Kidney epithelial cell (primary cell): Measurements from ENCODE around the gene P3H4. TPM values are rescaled to one million over a fixed set of nuclear protein-coding genes. Genes with fewer than 3 reads are reported as not detected.

Experiments used
- DNase-seq: peaks from one replicate; pipeline ENCODE4 v3.0.0-alpha.2; 2010; ENCODE audit warnings: low read depth
- H3K27me3 ChIP-seq: 2 replicates; pipeline ENCODE4 v1.6.0; 2011; ENCODE audit warnings: low read length; ENCODE audit not compliant: control insufficient read depth, insufficient read depth
- H3K36me3 ChIP-seq: 2 replicates; pipeline ENCODE4 v1.5.1; 2011; ENCODE audit warnings: low read length; ENCODE audit not compliant: control insufficient read depth, insufficient read depth
- H3K4me3 ChIP-seq: 2 replicates; pipeline ENCODE4 v1.5.1; 2011; ENCODE audit warnings: low read depth, mild to moderate bottlenecking, control low read depth, low read length
- total RNA-seq: library from RNA; depleted of rRNA; stranded (reverse); fragments of >200 nt; gene quantifications from 2 replicates; pipeline ENCODE4 v1.2.3, GENCODE V29; 2015
- TF ChIP-seq, protein P1 (sequence below): IDR thresholded peaks from 2 replicates; pipeline ENCODE4 v1.5.1; 2011; ENCODE audit warnings: mild to moderate bottlenecking, moderate library complexity, low read length, control low read depth, inconsistent platforms; ENCODE audit not compliant: insufficient read depth, poor library complexity, severe bottlenecking

P3H4 gene
- total RNA-seq, 1 donor from 2014 or later, result 50.5 TPM

DNA sequence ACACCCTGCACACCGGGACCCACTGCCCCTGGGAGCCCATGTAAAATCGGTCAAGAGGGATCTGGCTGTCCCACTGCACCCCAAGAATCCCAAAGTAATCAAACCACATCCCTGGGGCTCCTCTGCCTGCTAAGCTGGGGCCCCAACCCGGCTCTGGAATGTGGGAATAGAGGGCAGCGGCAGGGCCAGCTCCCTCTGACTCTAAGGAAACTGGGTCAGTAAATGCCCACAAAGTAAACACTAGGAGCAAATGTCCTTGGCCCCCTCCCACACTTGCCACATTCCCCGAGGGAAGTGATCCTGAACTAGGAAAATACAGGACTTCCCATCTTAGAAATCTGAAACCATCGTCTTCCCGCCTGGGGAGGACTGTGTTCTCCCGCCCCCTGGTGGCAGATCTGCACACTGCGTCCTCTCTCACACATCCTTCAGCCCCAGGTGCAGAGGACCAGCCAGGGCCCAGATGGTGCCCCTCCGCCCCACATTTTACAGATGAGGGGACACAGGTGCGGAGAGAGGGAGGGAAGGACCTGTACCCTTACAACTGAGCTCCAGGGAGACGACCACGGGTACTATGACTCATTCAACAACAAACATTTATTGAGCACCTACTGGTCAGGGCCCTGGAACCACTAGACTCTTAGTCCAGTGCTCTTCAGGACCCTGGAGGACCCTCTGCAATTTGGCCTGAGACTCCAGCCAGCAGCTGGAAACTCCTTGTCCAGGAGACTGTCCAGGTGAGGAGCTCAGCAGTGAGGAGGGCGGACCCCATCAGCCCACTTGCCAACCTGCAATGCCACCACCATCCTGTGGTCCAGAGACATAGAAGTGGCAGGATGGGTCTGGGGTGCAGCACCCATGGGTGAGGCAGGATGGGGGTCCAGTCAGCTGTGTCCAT is 10.1 kb downstream of the P3H4 start:
- H3K4me3 ChIP-seq, result no peak overlapping the region
- DNase-seq, result no peak
- TF ChIP-seq, protein P1, sequence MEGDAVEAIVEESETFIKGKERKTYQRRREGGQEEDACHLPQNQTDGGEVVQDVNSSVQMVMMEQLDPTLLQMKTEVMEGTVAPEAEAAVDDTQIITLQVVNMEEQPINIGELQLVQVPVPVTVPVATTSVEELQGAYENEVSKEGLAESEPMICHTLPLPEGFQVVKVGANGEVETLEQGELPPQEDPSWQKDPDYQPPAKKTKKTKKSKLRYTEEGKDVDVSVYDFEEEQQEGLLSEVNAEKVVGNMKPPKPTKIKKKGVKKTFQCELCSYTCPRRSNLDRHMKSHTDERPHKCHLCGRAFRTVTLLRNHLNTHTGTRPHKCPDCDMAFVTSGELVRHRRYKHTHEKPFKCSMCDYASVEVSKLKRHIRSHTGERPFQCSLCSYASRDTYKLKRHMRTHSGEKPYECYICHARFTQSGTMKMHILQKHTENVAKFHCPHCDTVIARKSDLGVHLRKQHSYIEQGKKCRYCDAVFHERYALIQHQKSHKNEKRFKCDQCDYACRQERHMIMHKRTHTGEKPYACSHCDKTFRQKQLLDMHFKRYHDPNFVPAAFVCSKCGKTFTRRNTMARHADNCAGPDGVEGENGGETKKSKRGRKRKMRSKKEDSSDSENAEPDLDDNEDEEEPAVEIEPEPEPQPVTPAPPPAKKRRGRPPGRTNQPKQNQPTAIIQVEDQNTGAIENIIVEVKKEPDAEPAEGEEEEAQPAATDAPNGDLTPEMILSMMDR, result peak; percentile 95
- peaks cover 1% of the 10 kb centered on the region for H3K36me3 ChIP-seq
- no peaks in the 10 kb centered on the region for H3K27me3 ChIP-seq

DNA sequence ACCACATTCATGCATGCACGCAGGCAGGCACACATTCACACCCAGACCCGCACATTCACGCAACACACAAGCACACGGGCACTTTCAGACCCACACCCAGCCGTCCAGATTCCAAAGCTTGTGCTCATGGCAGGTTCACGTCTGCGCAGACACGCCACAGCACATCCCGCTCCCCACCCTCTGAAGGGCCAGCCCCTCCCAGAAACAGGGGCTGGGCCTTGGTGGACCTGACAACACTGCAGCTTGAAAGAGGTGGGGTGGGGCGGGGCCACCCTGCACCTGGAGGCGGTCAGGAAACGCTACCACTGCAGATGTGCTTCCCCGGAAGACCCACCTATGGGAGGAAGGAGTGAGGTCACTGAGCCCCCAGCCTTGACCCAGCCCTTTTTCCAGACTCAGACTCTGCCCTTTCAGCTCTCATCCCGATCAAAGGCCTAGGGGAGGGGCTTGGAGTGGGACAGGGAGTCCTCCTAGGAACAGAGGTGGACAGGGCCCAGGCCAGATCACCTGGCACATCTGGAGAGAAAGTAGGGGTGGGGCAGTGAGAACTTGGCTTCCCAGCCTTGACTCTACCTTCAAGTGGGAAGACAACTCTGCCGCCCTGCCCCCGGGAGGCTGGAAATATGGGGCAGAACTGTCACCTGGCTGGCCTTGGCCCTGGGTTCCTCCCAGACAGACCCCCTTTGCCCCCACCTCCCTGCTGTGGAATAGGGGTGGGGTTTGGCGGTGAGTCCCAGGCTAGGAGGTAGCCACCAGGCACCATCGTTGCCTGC is 11.0 kb downstream of the P3H4 start:
- TF ChIP-seq, protein P1, result no peak
- Histone ChIP-seq H3K36me3 (peaks cover 1% of the 10 kb centered on the region), H3K4me3 (no peak overlapping the region), H3K27me3 (no peaks in the 10 kb centered on the region)
- DNase-seq, result no peak

DNA sequence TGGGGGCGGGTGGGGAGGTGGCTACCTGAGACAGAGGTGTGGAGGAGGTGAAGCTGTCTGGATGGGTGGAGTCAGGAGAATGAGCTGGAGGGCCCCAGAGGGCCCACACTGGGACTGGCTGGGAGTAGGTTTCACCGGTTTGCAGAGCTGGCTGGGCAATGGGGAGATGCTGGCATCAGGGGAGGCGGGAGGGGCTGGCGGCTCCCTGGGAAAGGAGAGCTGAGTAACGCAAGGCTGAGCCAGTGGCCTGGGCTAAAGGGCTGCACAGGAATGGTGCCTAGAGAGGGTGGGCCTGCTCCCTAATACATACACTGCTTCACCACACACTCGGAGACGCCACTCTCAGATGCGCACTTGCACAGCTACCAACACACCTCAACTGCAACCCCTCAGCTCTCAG is 12.4 kb downstream of the P3H4 start:
- TF ChIP-seq, protein P1, result no peak
- Histone ChIP-seq H3K4me3 (no peak overlapping the region), H3K36me3 (no peaks in the 10 kb centered on the region), H3K27me3 (no peaks in the 10 kb centered on the region)
- DNase-seq, result no peak

DNA sequence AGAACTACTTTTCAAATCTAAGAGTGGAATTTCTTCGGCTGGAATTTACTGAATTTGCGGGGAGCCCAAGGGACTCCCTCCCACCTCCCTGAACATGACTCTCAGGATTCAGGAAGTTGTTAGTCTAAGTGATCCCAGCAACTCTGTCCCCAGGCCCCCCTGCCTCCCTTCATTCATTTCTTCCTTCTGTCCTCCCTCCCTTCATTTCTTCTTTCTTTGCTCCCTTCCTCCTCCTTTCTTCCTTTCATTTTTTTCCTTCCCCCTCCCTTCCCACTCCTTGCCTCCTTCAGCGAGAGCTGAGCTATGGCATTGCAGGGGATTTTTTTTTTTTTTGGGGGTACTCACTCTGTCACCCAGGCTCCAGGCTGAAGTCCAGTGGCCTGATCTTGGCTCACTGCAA is 14.4 kb downstream of the P3H4 start:
- H3K36me3 ChIP-seq, result no peaks in the 10 kb centered on the region
- no peak for DNase-seq
- TF ChIP-seq, protein P1, result no peak
- no peak overlapping the region for H3K4me3 ChIP-seq
- no peaks in the 10 kb centered on the region for H3K27me3 ChIP-seq

DNA sequence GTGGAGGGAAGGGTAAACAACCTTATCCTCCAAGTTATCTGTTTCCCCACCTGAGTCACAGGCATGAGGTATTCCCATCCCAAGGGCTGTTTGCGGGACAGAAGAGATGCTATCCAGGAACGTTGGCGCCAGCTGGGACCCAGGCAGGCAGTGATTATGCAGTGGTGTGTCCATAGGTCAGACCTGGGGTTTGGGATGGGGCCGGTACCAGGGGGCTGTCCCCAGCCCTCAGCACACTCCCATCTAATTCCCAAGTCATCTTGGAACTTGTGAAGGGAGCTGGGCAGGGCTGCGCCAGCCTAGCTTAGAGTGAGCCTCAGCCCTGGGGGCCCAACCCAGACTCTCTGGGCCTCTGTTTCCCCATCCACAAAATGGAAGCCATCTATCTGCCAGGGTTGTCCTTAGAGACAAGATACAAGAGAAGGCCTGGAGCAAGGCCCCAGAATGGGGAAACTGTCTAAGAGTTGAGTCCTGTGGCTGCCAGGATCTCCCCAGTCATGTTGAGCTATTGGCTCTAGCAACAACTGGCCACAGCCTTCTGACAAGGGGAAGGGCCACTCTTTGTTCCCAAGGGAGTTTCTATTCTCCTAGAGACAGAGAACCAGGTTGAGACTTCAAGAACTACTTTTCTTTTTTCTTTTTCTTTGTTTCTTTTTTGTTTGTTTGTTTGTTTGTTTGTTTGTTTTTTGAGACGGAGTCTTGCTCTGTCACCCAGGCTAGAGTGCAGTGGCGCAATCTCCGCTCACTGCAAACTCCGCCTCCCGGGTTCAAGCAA is 15.4 kb downstream of the P3H4 start:
- DNase-seq, result no peak
- Histone ChIP-seq H3K4me3 (no peak overlapping the region), H3K36me3 (no peaks in the 10 kb centered on the region), H3K27me3 (no peaks in the 10 kb centered on the region)
- TF ChIP-seq, protein P1, result no peak
